GM18508 (cell line): Measurements from ENCODE around the gene TMEM63C.

Source experiments
- ATAC-seq: cut with Tn5 transposase; IDR thresholded peaks from one replicate; pipeline ENCODE4 v1.9.1; 2021; ENCODE audit warnings: moderate number of reproducible peaks; ENCODE audit not compliant: insufficient read depth, unreplicated experiment

The TMEM63C gene

GRCh38 chr14:77181603-77182437, at the start of gene TMEM63C:
TSS of gene TMEM63C (plus strand) at chr14:77181798. CDS start at chr14:77218814, 37,016 bp downstream.
- no peak for ATAC-seq

- no peak for ATAC-seq
Observed at GRCh38 chr14:77131871-77132486, 49.6 kb upstream of the TMEM63C start.

- ATAC-seq, result no peak
Observed at GRCh38 chr14:77133720-77134338, 47.8 kb upstream of the TMEM63C start.

GRCh38 chr14:77139022-77139421, 42.6 kb upstream of the TMEM63C start:
- ATAC-seq, result no peak

GRCh38 chr14:77139540-77140358, 41.8 kb upstream of the TMEM63C start:
- ATAC-seq, result no peak

- no peak for ATAC-seq
Observed at GRCh38 chr14:77140359-77141213, 41.0 kb upstream of the TMEM63C start.

- ATAC-seq, result no peak
Observed at GRCh38 chr14:77141214-77142004, 40.2 kb upstream of the TMEM63C start, which contains the start of gene ZDHHC22. TSS of gene ZDHHC22 (minus strand) at chr14:77141791. CDS start at chr14:77139738, 2,053 bp downstream.

GRCh38 chr14:77142005-77142800, 39.4 kb upstream of the TMEM63C start:
- ATAC-seq, result no peak

GRCh38 chr14:77143071-77143470, 38.5 kb upstream of the TMEM63C start:
- no peak for ATAC-seq

- no peak for ATAC-seq
Observed at GRCh38 chr14:77144412-77145115, 37.0 kb upstream of the TMEM63C start.

GRCh38 chr14:77145975-77146740, 35.4 kb upstream of the TMEM63C start:
- ATAC-seq, result no peak

- ATAC-seq, result no peak
Observed at GRCh38 chr14:77148510-77149231, 32.9 kb upstream of the TMEM63C start.

GRCh38 chr14:77151245-77151644, 30.4 kb upstream of the TMEM63C start:
- no peak for ATAC-seq

GRCh38 chr14:77151918-77152588, 29.5 kb upstream of the TMEM63C start:
- no peak for ATAC-seq

- no peak for ATAC-seq
Observed at GRCh38 chr14:77153802-77154201, 27.8 kb upstream of the TMEM63C start.
